DND-41 (cell line): ENCODE measurements around the gene HOXD8.
A peak's percentile ranks its signal among the peaks of the same experiment; 100 is the strongest.

Experiments used
- ATAC-seq: fragments of 200-7000 bp; cut with Tn5 transposase; 3 replicates; pipeline ENCODE4 v1.9.1; 2021; ENCODE audit warnings: low read depth; ENCODE audit not compliant: insufficient read depth
- DNase-seq: peaks from one replicate; pipeline ENCODE4 v3.0.0-alpha.2; 2020
- H2AFZ ChIP-seq: 2 replicates; pipeline ENCODE4 v1.6.0; 2012; ENCODE audit warnings: low read depth, low read length
- H3K27ac ChIP-seq: 2 replicates; pipeline ENCODE4 v1.5.1; 2012; ENCODE audit warnings: low read length, inconsistent platforms
- H3K27me3 ChIP-seq: fragments of 200-600 bp; sonication (generic); 2 replicates; pipeline ENCODE4 v1.6.0; 2012; ENCODE audit warnings: low read length, mild to moderate bottlenecking, inconsistent platforms; ENCODE audit not compliant: insufficient read depth, poor library complexity
- H3K36me3 ChIP-seq: 2 replicates; pipeline ENCODE4 v1.5.1; 2012; ENCODE audit warnings: low read length, inconsistent platforms; ENCODE audit not compliant: insufficient read depth
- H3K4me1 ChIP-seq: 2 replicates; pipeline ENCODE4 v1.5.1; 2012; ENCODE audit warnings: mild to moderate bottlenecking, low read length; ENCODE audit not compliant: insufficient read depth
- H3K4me2 ChIP-seq: 2 replicates; pipeline ENCODE4 v1.6.0; 2012; ENCODE audit warnings: mild to moderate bottlenecking, moderate library complexity, low read length, inconsistent platforms; ENCODE audit not compliant: insufficient read depth
- H3K4me3 ChIP-seq, 2 experiments: fragments of 200-600 bp in 1 of 2; shearing (Covaris generic) in 1 of 2; 2 replicates each; pipeline ENCODE4 v1.5.1; 2012 to 2016; ENCODE audit warnings: inconsistent platforms in 2 of 2, low read length in 2 of 2, mild to moderate bottlenecking in 2 of 2, low read depth in 1 of 2, moderate library complexity in 1 of 2
- H3K79me2 ChIP-seq: 2 replicates; pipeline ENCODE4 v1.6.0; 2012; ENCODE audit warnings: low read length, inconsistent platforms; ENCODE audit not compliant: insufficient read depth
- H3K9ac ChIP-seq: 2 replicates; pipeline ENCODE4 v1.6.0; 2012; ENCODE audit warnings: low read depth, mild to moderate bottlenecking, inconsistent platforms, low read length, moderate library complexity
- H3K9me3 ChIP-seq: 2 replicates; pipeline ENCODE4 v1.5.1; 2012; ENCODE audit warnings: low read length, moderate library complexity, mild to moderate bottlenecking, inconsistent platforms; ENCODE audit not compliant: insufficient read depth, severe bottlenecking
- H4K20me1 ChIP-seq: 2 replicates; pipeline ENCODE4 v1.6.0; 2012; ENCODE audit warnings: low read length; ENCODE audit not compliant: insufficient read depth
- EZH2 ChIP-seq: IDR thresholded peaks from 3 replicates; pipeline ENCODE4 v1.6.1; 2012; ENCODE audit warnings: borderline replicate concordance, low read depth, mild to moderate bottlenecking, moderate library complexity, low read length, inconsistent platforms; ENCODE audit not compliant: severe bottlenecking
- TF ChIP-seq, protein P1 (sequence below): IDR thresholded peaks from 2 replicates; pipeline ENCODE4 v1.5.1; 2012; ENCODE audit warnings: borderline replicate concordance, low read length, moderate library complexity, mild to moderate bottlenecking; ENCODE audit not compliant: poor library complexity, severe bottlenecking; ENCODE audit errors: extremely low read depth

HOXD8 gene

GRCh38 chr2:176090862-176091261, 38.6 kb upstream of the HOXD8 start:
- no peak overlapping the region for H3K4me2 ChIP-seq
- DNase-seq (no peak), ATAC-seq (no peak)
- no peak overlapping the region for H3K9ac ChIP-seq
- H3K36me3 ChIP-seq, result no peaks in the 10 kb centered on the region
- H3K27ac ChIP-seq, result no peak overlapping the region
- no peak overlapping the region for H2AFZ ChIP-seq
- H3K79me2 ChIP-seq, result peaks cover 26% of the 10 kb centered on the region
- TF ChIP-seq, protein P1, sequence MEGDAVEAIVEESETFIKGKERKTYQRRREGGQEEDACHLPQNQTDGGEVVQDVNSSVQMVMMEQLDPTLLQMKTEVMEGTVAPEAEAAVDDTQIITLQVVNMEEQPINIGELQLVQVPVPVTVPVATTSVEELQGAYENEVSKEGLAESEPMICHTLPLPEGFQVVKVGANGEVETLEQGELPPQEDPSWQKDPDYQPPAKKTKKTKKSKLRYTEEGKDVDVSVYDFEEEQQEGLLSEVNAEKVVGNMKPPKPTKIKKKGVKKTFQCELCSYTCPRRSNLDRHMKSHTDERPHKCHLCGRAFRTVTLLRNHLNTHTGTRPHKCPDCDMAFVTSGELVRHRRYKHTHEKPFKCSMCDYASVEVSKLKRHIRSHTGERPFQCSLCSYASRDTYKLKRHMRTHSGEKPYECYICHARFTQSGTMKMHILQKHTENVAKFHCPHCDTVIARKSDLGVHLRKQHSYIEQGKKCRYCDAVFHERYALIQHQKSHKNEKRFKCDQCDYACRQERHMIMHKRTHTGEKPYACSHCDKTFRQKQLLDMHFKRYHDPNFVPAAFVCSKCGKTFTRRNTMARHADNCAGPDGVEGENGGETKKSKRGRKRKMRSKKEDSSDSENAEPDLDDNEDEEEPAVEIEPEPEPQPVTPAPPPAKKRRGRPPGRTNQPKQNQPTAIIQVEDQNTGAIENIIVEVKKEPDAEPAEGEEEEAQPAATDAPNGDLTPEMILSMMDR, result no peak
- TF ChIP-seq EZH2, result no peak
- no peak overlapping the region for H3K4me3 ChIP-seq
- H3K27me3 ChIP-seq, result no peaks in the 10 kb centered on the region
- no peaks in the 10 kb centered on the region for H4K20me1 ChIP-seq
- H3K4me1 ChIP-seq, result peaks cover 37% of the 10 kb centered on the region
- no peaks in the 10 kb centered on the region for H3K9me3 ChIP-seq

DNA sequence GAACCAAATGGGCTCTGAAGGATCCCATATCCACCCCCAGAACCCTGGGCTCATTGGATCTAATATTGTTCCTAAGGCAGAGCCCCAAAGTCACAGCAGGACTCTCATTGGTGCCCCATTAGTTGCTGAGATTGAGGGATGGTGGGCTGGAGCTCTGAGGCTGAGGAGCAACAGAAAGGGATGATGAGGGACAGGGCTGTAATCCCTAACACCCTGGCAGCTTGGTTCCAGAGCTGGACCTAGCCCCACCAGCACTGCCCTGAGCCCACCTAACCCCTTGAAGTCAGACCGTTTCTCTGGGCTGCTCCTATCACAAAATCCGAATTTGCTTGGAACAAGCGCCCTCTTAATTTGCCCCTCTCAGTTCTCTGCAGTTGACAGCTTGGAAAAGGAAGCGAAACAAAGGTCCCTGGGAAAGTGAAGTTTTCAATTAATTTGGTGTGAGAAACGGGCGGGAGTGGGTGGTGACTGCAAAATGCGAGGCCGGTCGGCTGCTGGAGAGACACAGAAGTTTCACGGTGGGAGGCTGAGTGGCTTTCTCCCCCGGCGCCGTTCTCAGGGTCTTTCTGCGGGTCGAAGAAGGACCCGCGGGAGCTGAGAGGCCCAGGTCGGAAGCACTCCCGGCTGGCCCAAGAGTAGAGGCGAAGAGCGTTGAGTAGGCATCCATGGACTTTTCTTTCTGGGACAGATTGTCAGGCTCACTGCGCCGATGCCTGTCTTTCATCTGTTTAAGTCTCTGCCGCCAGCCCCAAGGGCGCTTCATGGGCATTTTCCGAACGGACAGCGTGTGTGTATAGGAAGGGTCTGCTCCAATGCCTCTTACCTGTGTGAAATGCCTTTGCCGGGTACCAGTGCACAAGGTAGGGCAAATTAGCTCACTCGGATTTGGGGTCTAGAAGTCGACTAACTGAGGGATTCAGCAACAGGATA, 37.9 kb upstream of the HOXD8 start:
- no peak for TF ChIP-seq EZH2
- TF ChIP-seq, protein P1, result no peak
- H3K9me3 ChIP-seq, result no peaks in the 10 kb centered on the region
- H3K4me1 ChIP-seq, result peaks cover 37% of the 10 kb centered on the region
- no peak overlapping the region for H2AFZ ChIP-seq
- H3K79me2 ChIP-seq, result peaks cover 26% of the 10 kb centered on the region
- H3K27ac ChIP-seq, result no peak overlapping the region
- H3K36me3 ChIP-seq, result no peaks in the 10 kb centered on the region
- no peaks in the 10 kb centered on the region for H3K27me3 ChIP-seq
- H3K4me2 ChIP-seq, result no peak overlapping the region
- no peaks in the 10 kb centered on the region for H4K20me1 ChIP-seq
- DNase-seq (no peak), ATAC-seq (no peak)
- no peak overlapping the region for H3K4me3 ChIP-seq
- no peak overlapping the region for H3K9ac ChIP-seq

DNA sequence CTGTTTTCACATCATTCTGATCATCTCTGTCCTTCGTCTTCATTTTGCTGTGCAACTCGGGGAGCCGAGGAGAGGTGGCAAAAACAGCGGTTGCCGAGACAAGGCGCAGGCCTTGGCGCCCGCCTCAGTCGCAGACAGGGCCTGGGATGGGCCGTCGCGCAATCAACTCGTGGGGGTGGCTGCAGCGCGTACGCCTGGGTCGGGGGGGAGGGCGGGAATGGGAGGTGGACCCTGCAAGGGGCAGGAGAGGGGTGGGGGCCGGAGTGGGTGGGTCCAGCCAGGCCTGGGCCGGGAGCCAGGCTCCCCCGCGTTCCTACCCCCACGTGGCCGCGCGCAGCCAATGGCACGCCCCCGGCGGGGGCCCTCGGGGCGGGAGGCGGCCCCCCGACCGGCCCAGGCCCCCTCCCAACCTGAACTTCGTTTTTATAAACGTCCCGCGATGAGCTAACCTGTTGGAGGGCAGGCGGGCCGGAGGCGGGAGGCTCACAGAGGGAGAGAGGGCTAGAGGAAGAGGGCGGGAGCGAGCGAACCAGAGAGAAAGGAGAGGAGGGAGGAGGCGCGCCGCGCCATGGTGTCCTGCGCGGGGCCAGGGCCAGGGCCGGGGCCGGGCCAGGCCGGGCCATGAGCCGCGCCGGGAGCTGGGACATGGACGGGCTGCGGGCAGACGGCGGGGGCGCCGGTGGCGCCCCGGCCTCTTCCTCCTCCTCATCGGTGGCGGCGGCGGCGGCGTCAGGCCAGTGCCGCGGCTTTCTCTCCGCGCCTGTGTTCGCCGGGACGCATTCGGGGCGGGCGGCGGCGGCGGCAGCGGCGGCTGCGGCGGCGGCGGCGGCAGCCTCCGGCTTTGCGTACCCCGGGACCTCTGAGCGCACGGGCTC, 37.0 kb upstream of the HOXD8 start, which contains the start of gene HOXD13:
Gene HOXD13, plus strand, starts transcription at position 452 of the 875 bp plus-strand sequence. Its CDS starts 170 bp downstream, at position 622.
- Histone ChIP-seq H3K36me3 (no peaks in the 10 kb centered on the region), H3K4me2 (peak within 1 kb of the TSS; percentile 74), H3K4me3 (peak within 1 kb of the TSS; percentile 35 to 83; a peak in 3 of 4 replicates), H4K20me1 (no peaks in the 10 kb centered on the region), H3K9me3 (no peaks in the 10 kb centered on the region), H3K27me3 (no peaks in the 10 kb centered on the region), H3K4me1 (peaks cover 37% of the 10 kb centered on the region), H3K79me2 (peaks cover 26% of the 10 kb centered on the region), H3K9ac (peak within 1 kb of the TSS; percentile 89), H3K27ac (peak within 1 kb of the TSS; percentile 92), H2AFZ (peak within 1 kb of the TSS; percentile 83)
- TF ChIP-seq EZH2, result no peak
- TF ChIP-seq, protein P1, result no peak
- ATAC-seq (peak; percentile 8; the same call in 2 of the 3 replicates), DNase-seq (peak; percentile 63)
